ENCODE results near the gene SLC25A6.
"Not testable (repeated sequence)": the region's sequence is repeated elsewhere in the genome, so short reads cannot be mapped to it uniquely, and the experiment has no call there.

SLC25A6 gene

DNA sequence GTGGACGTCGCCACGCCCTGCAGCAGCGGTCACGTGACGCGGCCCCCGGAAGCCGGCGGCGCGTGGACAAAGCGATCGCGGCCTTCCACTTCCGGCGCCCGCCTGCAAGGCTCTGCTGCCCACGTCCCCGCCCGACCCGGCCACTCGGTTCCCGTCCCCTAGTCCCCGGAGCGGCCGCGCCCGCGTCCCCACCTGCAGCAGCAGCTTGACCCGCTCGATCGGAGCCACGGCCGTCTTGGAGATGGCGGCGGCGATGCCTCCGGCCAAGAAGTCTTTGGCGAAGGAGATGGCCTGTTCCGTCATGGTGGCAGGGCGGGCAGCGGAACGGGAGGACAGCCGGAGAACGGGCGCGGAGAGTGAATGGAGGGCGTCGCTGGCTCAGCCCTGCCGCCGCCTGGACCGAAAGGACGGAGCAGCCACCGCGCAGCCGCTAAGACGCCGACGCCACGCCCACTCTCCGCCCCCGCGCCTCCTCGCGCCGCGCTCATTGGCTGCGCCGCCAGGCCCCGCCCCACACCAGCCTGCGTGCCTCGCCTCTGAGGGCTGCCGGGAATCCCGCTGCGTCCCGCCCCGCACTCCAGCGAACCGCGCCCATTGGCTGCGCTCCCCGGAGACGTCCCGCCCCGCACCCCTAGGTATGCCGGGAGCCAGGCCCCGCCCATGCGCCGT, at the start of gene SLC25A6:
TSS of gene SLC25A6 (minus strand) at position 407 of the 669 bp plus-strand sequence. CDS start at position 303, 104 bp downstream.
- DNase-seq, result no peak

DNA sequence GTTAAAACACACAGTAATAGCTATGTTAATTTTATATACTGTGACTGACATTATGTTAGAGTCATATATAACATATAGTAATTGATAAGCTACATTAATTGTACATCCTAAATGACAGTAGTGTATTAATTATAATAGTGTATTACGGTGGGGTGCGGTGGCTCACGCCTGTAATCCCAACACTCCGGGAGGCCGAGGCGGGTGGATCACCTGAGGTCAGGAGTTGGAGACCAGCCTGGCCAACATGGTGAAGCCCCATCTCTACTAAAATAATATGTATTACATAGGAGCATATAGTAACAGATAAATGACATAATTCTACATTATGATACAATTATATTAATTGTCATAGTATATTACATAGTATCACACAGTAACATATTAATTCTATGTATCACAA, 48.6 kb upstream of the SLC25A6 start:
- DNase-seq, result no peak

DNA sequence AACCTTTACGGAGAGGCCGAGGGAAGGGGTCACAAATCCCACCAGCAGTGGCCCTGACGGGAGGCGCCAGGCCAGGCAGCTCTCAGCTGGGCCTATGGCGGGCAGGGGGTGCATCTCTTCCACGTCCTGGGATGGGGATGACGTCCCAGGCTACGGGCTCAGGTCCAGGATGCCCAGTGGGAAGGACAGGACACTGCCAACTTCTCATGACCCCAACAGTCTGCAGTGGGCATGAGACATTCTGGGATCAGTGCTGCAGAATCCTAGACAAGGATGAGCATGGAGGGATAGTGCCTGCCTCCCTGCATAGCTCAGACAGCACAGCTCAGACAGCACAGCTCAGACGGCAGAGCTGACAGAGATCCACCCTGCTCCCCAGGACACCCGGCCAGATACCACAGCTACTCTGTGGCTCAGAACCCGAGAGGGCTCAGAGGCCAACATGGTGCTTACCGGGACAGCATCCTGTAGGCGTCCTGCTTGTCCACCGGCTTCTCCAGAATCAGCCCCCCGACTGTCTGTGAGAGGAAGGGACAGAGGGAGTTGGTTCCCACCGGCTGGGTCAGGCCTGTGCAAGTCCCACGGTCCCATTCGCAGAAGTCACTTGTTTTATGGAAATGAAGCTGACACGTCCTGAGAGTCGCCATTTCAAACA, 43.5 kb upstream of the SLC25A6 start:
- DNase-seq, result no peak

DNA sequence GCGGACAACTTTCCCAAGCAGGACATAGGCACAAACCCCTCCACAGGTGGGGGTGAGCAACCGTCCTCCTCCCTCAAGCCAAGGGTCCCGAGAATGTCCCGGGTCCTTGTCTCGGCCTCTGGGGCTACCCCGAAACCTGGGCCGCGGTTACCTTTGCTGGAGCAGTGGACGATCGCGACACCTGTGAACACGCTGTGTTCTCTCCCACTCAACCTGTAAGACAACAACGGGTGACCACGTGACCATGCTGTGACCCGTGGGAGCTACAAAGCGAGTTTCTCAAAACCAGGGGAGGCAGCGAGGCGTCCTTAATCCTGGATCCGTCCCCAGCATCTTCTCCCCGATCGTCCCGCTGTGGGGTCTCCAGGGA, 42.9 kb upstream of the SLC25A6 start:
- no peak for DNase-seq

DNA sequence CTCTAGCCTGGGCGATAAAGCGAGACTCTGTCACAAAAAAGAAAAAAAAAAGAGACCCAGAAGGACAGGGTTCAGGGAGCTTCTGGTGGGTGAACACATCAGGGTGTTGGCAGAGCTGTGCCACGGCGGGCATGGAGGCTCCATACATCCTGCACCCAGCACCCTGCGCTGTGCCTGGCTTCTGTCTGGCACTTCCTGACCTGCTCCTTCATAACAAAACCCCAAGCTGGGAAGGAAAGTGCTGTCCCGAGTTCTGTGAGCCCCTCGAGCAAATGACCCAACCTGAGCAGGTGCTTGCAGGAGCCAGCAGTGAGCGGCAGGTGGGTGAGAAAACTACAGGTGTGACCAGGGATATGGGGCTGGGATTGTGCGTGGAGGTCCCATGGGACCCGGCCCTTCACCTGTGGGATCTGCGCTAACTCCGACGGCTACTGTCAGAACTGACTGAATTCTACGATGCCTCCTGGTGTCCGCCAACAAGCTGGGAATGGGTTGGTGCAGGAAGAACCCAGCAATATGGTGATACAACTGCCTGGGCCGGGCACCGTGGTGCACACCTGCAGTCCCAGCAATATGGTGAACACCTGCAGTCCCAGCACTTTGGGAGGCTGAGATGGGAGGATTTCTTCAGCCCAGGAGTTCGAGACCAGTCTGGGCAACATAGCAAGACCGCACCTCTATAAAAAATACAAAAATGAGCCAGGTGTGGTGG, 41.9 kb upstream of the SLC25A6 start:
- DNase-seq, result no peak

DNA sequence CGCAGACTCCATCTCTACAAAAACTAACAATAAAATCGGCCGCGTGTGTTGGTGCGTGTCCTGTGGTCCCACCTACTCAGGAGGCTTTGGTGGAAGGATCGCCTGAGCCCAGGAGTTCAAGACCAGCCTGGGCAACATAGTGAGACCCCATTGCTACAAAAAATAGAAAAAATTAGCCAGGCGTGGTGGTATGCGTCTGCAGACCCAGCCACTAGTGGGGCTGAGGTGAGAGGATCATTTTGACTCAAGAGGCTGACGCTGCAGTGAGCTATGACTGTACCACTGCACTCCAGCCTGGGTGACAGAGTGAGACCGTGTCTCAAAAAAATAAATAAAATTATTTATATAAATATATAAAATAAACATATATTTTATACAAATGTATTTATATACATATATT, 38.5 kb upstream of the SLC25A6 start:
- no peak for DNase-seq

DNA sequence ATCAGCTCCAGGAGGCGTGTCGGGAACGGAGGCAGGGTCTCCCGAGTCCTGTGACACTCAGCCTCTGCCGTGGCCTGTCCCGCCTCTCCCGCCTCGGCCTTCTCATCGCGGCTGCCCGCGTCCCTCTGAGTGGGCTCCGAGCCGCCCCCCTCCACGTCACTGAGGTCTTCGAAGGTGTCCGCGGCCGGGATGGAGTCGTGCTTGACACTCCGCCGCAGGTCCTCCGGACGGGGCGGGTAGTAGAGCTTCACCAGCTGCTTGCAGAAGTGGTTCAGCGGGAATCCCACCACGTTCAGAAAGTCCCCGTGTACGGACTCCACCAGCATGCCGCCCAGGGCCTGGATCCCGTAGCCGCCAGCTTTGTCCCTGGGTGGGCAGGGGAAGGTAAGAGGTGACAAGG, 35.8 kb upstream of the SLC25A6 start:
- no peak for DNase-seq

DNA sequence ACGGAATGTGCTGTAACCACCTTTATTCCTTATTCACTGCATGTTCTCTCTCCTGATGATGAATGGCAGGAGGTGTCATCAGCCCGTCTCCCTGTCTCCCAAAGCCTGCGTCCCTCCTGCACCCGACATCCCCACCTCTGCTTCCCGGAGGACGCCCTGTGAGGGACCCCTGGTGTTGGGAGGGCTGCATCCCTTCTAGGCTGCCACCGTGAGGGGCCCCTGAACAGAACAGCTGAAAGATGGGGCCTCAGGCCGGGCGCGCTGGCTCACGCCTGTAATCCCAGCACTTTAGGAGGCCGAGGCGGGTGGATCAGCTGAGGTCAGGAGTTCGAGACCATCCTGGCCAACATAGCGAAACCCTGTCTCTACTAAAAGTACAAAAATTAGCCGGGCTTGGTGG, 34.4 kb upstream of the SLC25A6 start:
- not testable (repeated sequence) for DNase-seq

DNA sequence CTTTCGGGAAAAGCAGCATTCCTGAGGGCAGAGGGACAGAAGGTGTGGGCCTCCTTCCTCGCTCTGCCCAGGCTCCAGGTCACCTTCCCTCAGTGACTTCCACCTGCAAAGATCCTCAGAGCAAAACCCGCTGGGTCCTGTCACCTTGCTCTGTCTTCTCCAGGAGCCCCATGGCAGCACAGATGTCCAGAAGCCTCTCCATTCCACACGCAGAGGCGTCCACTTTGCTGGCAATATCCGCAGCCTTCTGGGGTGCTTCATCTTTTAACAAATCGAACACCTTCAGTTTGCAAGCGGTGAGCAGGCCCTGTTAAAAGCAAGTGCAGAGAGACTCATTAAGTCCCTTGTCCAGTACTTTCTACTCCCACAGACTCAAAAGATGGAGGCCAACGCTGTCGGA, 33.5 kb upstream of the SLC25A6 start:
- no peak for DNase-seq

DNA sequence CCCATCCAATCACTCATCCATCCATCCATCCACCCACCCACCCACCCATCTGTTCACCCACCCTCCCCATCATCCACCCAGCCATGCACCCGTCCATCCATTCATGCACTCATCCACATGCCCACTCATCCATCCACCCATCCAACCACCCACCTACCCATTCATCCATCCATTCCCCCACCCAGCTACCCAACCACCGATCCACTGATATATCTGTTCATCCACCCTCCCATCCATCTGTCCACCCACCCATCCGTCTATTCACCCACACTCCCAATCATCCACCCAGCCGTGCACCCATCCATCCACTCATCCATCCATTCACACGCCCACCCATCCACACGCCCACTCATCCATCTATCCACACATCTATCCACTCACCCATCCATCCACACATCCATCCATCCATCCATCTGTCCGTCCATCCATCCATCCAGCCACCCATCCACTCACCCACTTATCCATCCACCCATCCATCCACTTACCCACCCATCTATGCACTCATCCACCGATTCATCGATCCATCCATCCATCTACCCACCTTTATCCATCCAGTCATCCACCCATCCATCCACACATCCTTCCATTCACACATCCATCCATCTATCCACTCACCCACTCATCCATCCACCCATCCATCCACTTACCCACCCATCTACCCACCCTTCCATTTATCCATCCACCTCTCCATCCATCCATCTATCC, 32.4 kb upstream of the SLC25A6 start:
- no peak for DNase-seq

DNA sequence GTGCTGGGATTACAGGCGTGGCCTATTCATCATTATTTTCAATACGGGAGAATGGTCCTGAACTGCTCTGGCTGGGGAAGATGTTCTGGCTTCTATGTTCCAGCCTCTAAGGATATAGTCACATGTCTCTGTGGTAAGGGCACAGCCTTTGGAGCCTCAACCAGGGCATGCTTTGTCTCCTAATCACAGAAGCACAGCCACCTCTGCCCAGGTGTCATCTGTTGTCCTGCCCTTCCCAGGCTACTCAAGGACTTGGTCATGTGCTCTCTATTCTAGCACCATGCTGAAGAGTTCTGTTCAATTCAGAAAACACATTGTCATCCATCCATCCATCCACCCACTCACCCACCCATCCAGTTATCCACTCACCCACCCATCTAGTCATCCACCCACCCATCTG, 31.3 kb upstream of the SLC25A6 start:
- DNase-seq, result no peak

DNA sequence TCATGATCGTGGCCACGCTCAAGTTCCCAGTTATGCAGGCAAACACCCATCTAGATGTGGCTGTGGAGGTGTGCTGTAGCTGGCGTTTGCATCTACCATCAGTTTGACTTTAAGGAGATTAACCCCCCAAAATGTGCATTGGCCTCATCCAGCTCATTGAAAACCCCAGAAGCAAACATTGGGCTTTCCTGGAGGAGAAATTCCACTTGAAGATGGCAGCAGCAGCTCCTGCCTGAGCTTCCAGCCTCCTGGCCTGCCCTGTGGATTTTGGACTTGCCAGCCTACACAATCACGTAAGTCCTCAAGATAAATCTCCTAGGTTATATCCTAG, 30.2 kb upstream of the SLC25A6 start:
- DNase-seq, result no peak

DNA sequence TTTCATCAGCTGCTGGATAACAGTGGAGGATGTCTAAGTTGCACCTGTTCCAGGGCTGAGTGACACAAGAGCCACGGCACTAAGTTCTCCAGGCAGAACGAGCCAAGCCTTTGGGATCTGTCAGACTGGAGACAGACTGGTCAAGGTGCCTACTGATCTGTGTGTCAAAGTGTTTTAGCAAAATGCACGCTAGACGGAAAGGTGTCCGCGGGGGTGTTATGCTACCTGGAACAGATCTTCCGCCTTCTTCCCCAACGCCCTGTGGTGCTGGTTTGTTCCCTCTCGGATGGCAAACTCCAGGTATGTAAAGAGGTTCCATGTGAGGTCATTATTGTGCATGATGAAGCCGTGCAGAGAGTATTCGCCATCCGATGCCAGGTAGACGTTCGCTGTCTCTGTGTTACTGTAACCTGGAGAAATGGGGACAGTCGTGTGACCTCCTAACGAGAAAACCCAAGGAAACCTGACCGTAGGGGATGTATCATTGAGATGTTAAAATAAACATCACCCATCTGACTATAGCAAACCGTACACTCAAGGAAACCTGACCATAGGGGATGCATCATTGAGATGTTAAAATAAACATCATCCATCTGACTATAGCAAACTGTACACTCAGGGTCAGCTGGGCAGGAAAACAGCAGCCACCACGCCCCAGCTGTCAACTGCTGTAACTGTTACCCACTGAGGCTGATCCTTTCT, 29.7 kb upstream of the SLC25A6 start:
- DNase-seq, result no peak

DNA sequence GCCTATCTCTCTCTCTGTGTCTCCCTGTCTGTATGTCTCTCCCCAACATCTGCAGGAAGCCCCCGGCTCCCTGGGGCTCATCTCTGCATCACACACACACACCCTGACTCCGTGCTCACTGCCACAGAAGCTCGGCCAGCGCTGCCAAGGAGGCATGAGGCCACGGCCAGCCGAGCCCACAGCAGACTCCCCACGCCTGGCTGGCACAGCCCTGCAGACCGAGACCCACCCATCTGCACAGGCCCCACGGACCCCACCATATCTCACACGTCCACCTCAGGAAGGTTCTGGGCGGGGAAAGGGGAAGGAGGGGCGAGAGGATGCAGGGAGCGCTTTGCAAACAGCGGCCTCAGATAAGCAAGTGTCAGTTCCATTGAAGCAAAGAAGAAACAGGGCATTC, 28.5 kb upstream of the SLC25A6 start:
- no peak for DNase-seq

DNA sequence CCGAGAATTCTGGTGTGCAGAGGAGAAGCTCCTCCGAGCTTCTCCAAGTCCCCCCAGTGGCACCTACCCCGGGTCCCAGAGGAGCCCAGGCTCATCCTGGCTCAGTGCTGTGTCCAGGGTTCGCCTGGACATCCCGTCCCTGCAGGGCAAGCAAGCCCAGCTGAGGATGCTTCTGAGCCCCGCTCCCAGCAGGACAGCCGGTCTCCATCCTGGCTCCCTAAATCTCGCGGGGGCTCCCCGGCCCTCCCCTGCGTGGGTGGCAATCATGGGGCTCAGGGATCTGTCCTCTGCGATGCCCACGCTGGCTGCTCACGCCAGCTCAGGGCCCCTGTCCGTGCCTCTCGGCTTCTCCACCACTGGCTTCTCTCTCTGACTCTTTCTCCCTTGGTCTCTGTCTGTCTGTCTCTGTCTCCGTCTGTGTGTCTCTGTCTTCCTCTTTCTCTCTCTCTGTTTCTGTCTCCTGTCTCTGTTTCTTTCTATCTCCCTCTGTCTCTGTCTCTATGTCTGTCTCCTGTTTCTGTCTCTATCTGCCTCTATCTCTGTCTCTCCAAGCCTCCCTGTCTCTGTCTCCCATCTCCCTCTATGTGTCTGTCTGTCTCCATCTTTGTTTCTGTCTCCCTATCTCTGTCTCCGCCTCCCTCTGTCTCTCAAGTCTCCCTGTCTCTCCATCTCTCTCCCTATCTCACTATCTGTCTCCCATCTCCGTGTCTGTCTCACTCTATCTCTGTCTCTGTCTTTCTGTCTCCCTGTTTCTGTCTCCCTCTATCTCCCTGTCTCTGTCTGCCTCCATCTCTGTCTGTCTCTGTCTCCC, 27.8 kb upstream of the SLC25A6 start:
- no peak for DNase-seq

DNA sequence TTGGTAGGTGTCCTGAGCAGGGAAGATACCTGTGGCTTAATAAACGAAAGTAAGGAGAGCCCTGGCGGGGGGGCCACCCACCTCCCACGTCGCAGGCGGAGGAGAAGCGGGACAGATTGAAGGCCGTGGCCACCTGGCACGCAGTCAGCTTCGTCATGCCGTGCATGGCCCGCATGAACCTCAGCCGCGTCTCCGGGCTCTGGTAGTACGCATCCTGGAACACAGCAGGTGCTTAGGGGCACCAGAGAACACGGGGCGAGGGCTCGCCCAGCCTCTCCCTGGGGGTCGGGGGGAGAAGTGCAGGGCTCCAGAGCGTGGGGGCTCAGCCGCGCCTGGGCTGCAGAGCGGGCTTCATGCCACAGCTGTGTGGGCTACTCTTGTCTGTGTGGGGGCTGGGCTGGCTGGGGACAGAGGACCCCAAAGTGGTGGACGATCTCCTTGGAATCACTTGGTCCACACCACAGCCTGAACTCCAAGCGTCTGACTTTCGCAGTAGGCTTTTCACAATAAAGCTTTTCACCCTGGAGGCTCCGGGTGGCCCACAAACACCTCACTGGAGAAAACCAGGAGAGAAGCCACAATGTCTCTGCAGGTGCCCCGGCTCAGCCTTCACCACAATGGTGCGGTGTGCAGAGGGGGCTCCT, 27.1 kb upstream of the SLC25A6 start:
- no peak for DNase-seq

DNA sequence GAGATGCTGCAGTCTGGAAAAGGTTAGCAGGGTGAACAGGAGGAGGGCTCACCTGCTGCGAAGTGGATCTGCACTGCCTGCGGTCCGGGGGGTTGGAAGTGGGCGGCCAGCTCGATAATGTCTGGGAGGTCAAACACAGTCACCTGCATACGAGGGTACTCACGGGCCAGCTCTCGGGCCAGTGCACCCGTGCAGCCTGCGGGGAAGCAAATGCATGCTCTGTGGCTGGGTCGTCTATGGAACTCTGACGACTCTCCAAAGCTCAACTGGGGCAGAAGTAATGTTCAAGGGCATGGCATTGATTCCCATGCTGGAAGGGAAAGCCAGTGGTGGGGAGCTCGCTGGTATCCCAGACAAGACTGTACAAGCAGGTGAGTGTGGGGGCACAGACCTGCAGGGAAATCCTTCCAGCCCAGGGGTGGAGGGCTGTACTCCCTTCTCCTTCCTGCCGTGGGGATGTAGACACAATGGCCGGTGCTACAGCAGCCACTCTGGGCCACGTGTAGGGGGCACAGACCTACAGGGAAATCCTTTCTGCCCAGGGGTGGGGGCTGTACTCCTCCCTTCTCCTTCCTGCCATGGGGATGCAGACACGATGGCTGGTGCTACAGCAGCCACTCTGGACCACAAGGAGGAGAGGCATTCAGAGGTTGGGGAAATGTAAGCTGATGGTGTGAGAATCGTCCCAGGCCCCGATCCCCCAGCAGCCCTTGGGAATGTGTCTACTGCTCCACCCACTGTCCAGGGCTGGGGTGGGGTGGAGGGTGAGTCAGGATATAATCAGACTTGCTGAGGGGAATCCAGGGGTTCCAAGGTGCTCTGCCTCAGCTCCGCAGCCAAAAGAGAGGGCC, 26.2 kb upstream of the SLC25A6 start:
- no peak for DNase-seq

DNA sequence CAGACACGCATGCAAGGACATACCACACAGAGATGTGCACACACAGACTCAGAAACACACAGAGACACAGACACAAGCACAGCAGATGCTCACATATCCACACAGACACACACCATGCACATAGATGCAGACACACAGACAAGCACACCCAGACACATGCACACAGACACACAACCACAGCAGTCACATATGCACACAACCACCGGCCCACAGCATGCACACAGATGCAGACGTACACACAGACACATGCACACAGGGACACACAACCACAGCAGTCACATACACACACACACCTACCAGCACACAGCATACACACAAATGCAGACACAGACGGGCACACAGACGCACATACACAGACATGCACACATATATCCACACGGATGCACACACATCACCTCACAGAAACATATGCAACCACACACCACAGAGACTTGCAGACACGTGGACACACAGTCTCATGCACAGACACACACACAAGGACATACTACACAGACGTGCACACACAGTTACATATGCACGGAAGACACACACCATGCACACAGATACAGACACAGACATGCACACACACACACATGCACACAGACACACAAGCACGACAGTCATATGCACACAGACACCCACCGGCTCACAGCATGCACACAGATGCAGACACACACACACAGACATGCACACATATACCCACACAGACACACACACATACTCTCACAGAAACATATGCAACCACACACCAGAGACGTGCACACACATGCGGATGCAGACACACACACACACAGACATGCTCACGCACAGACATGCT, 25.2 kb upstream of the SLC25A6 start:
- no peak for DNase-seq

DNA sequence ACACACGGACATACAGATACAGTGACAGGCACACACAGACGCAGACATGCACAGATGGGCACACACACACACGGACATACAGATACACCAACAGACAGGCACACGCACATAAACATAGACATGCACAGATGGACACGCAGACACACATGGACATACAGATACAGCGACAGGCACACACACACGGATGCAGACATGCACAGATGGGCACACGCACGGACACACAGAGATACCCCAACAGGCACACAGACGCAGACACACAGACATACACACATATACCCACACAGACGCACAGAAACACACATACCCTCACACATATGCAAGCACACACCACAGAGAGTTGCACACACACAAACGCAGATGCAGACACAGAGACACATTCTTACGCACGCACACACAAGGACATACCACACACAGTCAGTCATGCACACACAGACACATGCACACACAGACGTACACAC, 24.4 kb upstream of the SLC25A6 start:
- no peak for DNase-seq

Data from NCI-H1694 treated with DMSO at 0.1 percent for 48 hours (cell line).